ENCODE measurements around the gene TXK. TPM values are rescaled to one million over a fixed set of nuclear protein-coding genes. Genes with fewer than 3 reads are reported as not detected.

TXK gene
- total RNA-seq, 1 experiment from 2014 or later, result 0.70 TPM

- H3K36me3 Mint-ChIP-seq, result peaks cover 8% of the 10 kb centered on the region
These were observed 44.9 kb upstream of the TXK start for GRCh38 chr4:48178931-48179330.

GRCh38 chr4:48175806-48176205, 41.8 kb upstream of the TXK start:
- TF ChIP-seq FOXP4 (CRISPR knock-in tag; IDR thresholded peaks at IDR 0.05) (no peak), OVOL2 (CRISPR knock-in tag; IDR thresholded peaks at IDR 0.05; ENCODE audit: borderline replicate concordance) (no peak), ZSCAN18 (CRISPR knock-in tag; IDR thresholded peaks at IDR 0.05) (no peak), ETV6 (CRISPR knock-in tag; IDR thresholded peaks at IDR 0.05) (no peak)
- peaks cover 10% of the 10 kb centered on the region; the same call in 1 of the 2 replicates for H3K9me3 Mint-ChIP-seq
- H3K27ac Mint-ChIP-seq, result peak overlapping the region; percentile 99
- ChIA-PET POLR2A (no interaction called here), CTCF (interaction anchor here (1.0 to 1.8 kb wide), 5 partner anchors 20 to 99 kb away, joined by 3 to 10 read pairs (median 5); no protein-coding TSS in a partner anchor)
- no peak for DNase-seq (ENCODE audit: low spot score)
- peaks cover 11% of the 10 kb centered on the region for H3K36me3 Mint-ChIP-seq
- H3K27me3 Mint-ChIP-seq (ENCODE audit: low read depth), result no peaks in the 10 kb centered on the region
- no peak overlapping the region for H3K4me3 Mint-ChIP-seq
- no peak for ATAC-seq
- H3K4me1 Mint-ChIP-seq, result peaks cover 83% of the 10 kb centered on the region

More at GRCh38 chr4:48178931-48179330, 44.9 kb upstream of the TXK start:
- Mint-ChIP-seq H3K27ac (peak overlapping the region; percentile 84), H3K4me1 (peaks cover 82% of the 10 kb centered on the region), H3K27me3 (ENCODE audit: low read depth) (no peaks in the 10 kb centered on the region), H3K9me3 (peaks cover 10% of the 10 kb centered on the region; the same call in 1 of the 2 replicates), H3K4me3 (no peak overlapping the region)
- peak; percentile 16 for ATAC-seq
- POLR2A ChIA-PET, result no interaction called here
- DNase-seq (ENCODE audit: low spot score), result no peak
- TF ChIP-seq PRDM15 (CRISPR knock-in tag; IDR thresholded peaks at IDR 0.05) (peak; percentile 95), ZNF263 (CRISPR knock-in tag; IDR thresholded peaks at IDR 0.05; ENCODE audit: low read depth) (no peak), ETV6 (CRISPR knock-in tag; IDR thresholded peaks at IDR 0.05) (no peak), ZNF138 (CRISPR knock-in tag; conservative IDR thresholded peaks at IDR 0.05) (no peak), E2F5 (CRISPR knock-in tag; IDR thresholded peaks at IDR 0.05) (no peak), NR3C1 (CRISPR knock-in tag; conservative IDR thresholded peaks at IDR 0.05; ENCODE audit: low read depth) (no peak), FOXK1 (CRISPR knock-in tag; IDR thresholded peaks at IDR 0.05) (peak; percentile 80)
- CTCF ChIA-PET, result interaction anchor here (0.6 to 1.0 kb wide), 2 partner anchors 51 to 96 kb away, joined by 3 to 5 read pairs; no protein-coding TSS in a partner anchor

- CTCF ChIA-PET, result interaction anchor here (0.8 to 1.8 kb wide), 7 partner anchors 20 to 104 kb away, joined by 3 to 10 read pairs (median 5); no protein-coding TSS in a partner anchor
- H3K9me3 Mint-ChIP-seq, result peaks cover 10% of the 10 kb centered on the region; the same call in 1 of the 2 replicates
- peak; percentile 96 for ATAC-seq
- H3K36me3 Mint-ChIP-seq, result peaks cover 13% of the 10 kb centered on the region
- no peaks in the 10 kb centered on the region for H3K27me3 Mint-ChIP-seq (ENCODE audit: low read depth)
- peaks cover 79% of the 10 kb centered on the region for H3K4me1 Mint-ChIP-seq
- DNase-seq (ENCODE audit: low spot score), result peak; percentile 63
- peak overlapping the region; percentile 16 for H3K4me3 Mint-ChIP-seq
- POLR2A ChIA-PET, result no interaction called here
- peak overlapping the region; percentile 99 for H3K27ac Mint-ChIP-seq
- TF ChIP-seq NFE2L1 (CRISPR knock-in tag; IDR thresholded peaks at IDR 0.05) (no peak), ARID4B (CRISPR knock-in tag; IDR thresholded peaks at IDR 0.05; ENCODE audit: borderline replicate concordance) (no peak), ESRRA (CRISPR knock-in tag; IDR thresholded peaks at IDR 0.05; ENCODE audit: borderline replicate concordance) (peak; percentile 97), ETV6 (CRISPR knock-in tag; IDR thresholded peaks at IDR 0.05) (peak; percentile 59; the same call in 1 of the 2 replicates), MAX (CRISPR knock-in tag; IDR thresholded peaks at IDR 0.05) (peak; percentile 27; the same call in 1 of the 2 replicates), TEAD4 (CRISPR knock-in tag; IDR thresholded peaks at IDR 0.05) (peak; percentile 93), TEAD1 (CRISPR knock-in tag; IDR thresholded peaks at IDR 0.05) (peak; percentile 96)
These were observed 41.3 kb upstream of the TXK start for GRCh38 chr4:48175328-48175727.
